GM21737 (cell line): ENCODE results near the gene ABCD3.

Source experiments
- ATAC-seq: cut with Tn5 transposase; IDR thresholded peaks from one replicate; pipeline ENCODE4 v1.9.1; 2021; ENCODE audit warnings: mild to moderate bottlenecking, moderate library complexity; ENCODE audit not compliant: unreplicated experiment

The ABCD3 gene

GRCh38 chr1:94456736-94457135 is 38.5 kb downstream of the ABCD3 start:
- no peak for ATAC-seq

- ATAC-seq, result no peak
Observed at GRCh38 chr1:94462606-94463005, 44.4 kb downstream of the ABCD3 start.

- no peak for ATAC-seq
Observed at GRCh38 chr1:94463056-94463764, 45.0 kb downstream of the ABCD3 start.

GRCh38 chr1:94463765-94464330 is 45.7 kb downstream of the ABCD3 start:
- ATAC-seq, result no peak

- no peak for ATAC-seq
Observed at GRCh38 chr1:94468708-94469107, 50.5 kb downstream of the ABCD3 start.

- no peak for ATAC-seq
Observed at GRCh38 chr1:94471271-94471670, 53.1 kb downstream of the ABCD3 start.

GRCh38 chr1:94475232-94475631 is 57.0 kb downstream of the ABCD3 start:
- no peak for ATAC-seq

GRCh38 chr1:94479682-94480081 is 61.5 kb downstream of the ABCD3 start:
- no peak for ATAC-seq

GRCh38 chr1:94481473-94481933 is 63.3 kb downstream of the ABCD3 start:
- peak; percentile 76 for ATAC-seq

- no peak for ATAC-seq
Observed at GRCh38 chr1:94486990-94487389, 68.8 kb downstream of the ABCD3 start.

- ATAC-seq, result no peak
Observed at GRCh38 chr1:94490556-94490955, 72.4 kb downstream of the ABCD3 start.

- ATAC-seq, result no peak
Observed at GRCh38 chr1:94496076-94496755, 78.0 kb downstream of the ABCD3 start.

GRCh38 chr1:94501426-94501825 is 83.2 kb downstream of the ABCD3 start:
- no peak for ATAC-seq

- no peak for ATAC-seq
Observed at GRCh38 chr1:94501935-94502334, 83.7 kb downstream of the ABCD3 start.

GRCh38 chr1:94503153-94503552 is 85.0 kb downstream of the ABCD3 start:
- ATAC-seq, result no peak

GRCh38 chr1:94504601-94505000 is 86.4 kb downstream of the ABCD3 start:
- ATAC-seq, result no peak

- no peak for ATAC-seq
Observed at GRCh38 chr1:94512816-94513215, 94.6 kb downstream of the ABCD3 start.

- no peak for ATAC-seq
Observed at GRCh38 chr1:94514095-94514727, 96.0 kb downstream of the ABCD3 start.

GRCh38 chr1:94515296-94515947 is 97.2 kb downstream of the ABCD3 start:
- no peak for ATAC-seq

- no peak for ATAC-seq
Observed at GRCh38 chr1:94519351-94519750, 101.2 kb downstream of the ABCD3 start.

GRCh38 chr1:94522304-94522703 is 104.1 kb downstream of the ABCD3 start:
- no peak for ATAC-seq
